ENCODE data around the gene STEAP1B.

GRCh38 chr7:22430457-22430856 lies 69.5 kb downstream of the STEAP1B start:
- TF ChIP-seq CTCF (IDR thresholded peaks at IDR 0.05; ENCODE audit: low read depth, low read length): no peak
- no peak for TF ChIP-seq POLR2A (IDR thresholded peaks at IDR 0.05; ENCODE audit: extremely low read depth, insufficient read length)
- TF ChIP-seq MYC (IDR thresholded peaks at IDR 0.05; ENCODE audit: low read depth, low read length): no peak
- no peak for TF ChIP-seq MAX (IDR thresholded peaks at IDR 0.05; ENCODE audit: low read depth, low read length)
